Measurements from ENCODE around the gene CAVIN4. TPM values are rescaled to one million over a fixed set of nuclear protein-coding genes. Genes with fewer than 3 reads are reported as not detected.

CAVIN4 gene, protein sequence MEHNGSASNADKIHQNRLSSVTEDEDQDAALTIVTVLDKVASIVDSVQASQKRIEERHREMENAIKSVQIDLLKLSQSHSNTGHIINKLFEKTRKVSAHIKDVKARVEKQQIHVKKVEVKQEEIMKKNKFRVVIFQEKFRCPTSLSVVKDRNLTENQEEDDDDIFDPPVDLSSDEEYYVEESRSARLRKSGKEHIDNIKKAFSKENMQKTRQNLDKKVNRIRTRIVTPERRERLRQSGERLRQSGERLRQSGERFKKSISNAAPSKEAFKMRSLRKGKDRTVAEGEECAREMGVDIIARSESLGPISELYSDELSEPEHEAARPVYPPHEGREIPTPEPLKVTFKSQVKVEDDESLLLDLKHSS
- polyA plus RNA-seq (14.5 and 15.3 TPM in 2 replicates), polyA minus RNA-seq (26.8 and 27.4 TPM in 2 replicates)

DNA sequence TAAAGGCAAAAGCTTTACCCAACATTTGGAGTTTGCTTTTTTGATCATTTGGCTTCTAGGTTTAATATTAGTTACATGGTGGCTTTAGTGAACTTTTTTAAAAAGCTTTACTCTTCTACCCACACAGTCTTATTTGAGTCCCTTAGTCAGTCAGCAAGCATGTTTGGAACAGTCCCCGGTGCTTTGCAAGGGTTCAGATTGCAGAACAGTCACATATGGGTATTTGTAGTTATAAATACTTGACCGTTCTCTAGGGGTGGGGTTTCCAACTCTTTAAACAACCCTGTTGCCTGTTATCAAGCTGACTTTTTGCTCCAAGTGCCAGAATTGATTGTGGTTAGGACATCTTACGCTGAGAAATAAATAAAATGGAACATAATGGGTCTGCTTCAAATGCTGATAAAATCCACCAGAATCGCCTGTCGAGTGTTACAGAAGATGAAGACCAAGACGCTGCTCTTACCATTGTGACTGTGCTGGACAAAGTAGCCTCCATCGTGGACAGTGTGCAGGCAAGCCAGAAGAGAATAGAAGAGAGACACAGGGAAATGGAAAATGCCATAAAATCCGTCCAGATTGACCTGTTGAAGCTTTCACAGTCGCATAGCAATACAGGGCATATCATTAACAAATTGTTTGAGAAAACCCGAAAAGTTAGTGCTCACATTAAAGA lies at the start of gene CAVIN4:
Gene CAVIN4 (plus strand): TSS at position 304 of the 673 bp plus-strand sequence. CDS start 65 bp downstream, at position 369.
- TF ChIP-seq EZH2 (IDR thresholded peaks at IDR 0.05; ENCODE audit: borderline replicate concordance, insufficient read depth, low read length, poor library complexity, severe bottlenecking) (no peak), TAF1 (IDR thresholded peaks at IDR 0.05; ENCODE audit: low read depth) (no peak), POLR2AphosphoS5 (IDR thresholded peaks at IDR 0.05) (no peak), SMC3 (conservative IDR thresholded peaks at IDR 0.05; ENCODE audit: poor library complexity) (no peak), EP300 (conservative IDR thresholded peaks at IDR 0.05; ENCODE audit: poor library complexity, severe bottlenecking) (no peak)
- TF ChIP-seq, protein P1, sequence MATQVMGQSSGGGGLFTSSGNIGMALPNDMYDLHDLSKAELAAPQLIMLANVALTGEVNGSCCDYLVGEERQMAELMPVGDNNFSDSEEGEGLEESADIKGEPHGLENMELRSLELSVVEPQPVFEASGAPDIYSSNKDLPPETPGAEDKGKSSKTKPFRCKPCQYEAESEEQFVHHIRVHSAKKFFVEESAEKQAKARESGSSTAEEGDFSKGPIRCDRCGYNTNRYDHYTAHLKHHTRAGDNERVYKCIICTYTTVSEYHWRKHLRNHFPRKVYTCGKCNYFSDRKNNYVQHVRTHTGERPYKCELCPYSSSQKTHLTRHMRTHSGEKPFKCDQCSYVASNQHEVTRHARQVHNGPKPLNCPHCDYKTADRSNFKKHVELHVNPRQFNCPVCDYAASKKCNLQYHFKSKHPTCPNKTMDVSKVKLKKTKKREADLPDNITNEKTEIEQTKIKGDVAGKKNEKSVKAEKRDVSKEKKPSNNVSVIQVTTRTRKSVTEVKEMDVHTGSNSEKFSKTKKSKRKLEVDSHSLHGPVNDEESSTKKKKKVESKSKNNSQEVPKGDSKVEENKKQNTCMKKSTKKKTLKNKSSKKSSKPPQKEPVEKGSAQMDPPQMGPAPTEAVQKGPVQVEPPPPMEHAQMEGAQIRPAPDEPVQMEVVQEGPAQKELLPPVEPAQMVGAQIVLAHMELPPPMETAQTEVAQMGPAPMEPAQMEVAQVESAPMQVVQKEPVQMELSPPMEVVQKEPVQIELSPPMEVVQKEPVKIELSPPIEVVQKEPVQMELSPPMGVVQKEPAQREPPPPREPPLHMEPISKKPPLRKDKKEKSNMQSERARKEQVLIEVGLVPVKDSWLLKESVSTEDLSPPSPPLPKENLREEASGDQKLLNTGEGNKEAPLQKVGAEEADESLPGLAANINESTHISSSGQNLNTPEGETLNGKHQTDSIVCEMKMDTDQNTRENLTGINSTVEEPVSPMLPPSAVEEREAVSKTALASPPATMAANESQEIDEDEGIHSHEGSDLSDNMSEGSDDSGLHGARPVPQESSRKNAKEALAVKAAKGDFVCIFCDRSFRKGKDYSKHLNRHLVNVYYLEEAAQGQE (IDR thresholded peaks at IDR 0.05; ENCODE audit: borderline replicate concordance) = no peak
- TF ChIP-seq, protein P2, sequence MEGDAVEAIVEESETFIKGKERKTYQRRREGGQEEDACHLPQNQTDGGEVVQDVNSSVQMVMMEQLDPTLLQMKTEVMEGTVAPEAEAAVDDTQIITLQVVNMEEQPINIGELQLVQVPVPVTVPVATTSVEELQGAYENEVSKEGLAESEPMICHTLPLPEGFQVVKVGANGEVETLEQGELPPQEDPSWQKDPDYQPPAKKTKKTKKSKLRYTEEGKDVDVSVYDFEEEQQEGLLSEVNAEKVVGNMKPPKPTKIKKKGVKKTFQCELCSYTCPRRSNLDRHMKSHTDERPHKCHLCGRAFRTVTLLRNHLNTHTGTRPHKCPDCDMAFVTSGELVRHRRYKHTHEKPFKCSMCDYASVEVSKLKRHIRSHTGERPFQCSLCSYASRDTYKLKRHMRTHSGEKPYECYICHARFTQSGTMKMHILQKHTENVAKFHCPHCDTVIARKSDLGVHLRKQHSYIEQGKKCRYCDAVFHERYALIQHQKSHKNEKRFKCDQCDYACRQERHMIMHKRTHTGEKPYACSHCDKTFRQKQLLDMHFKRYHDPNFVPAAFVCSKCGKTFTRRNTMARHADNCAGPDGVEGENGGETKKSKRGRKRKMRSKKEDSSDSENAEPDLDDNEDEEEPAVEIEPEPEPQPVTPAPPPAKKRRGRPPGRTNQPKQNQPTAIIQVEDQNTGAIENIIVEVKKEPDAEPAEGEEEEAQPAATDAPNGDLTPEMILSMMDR (IDR thresholded peaks at IDR 0.05; ENCODE audit: poor library complexity, severe bottlenecking) = no peak
- H3K9me2 ChIP-seq (ENCODE audit: insufficient read depth, low read length) = no peaks in the 10 kb centered on the region
- no peak within 1 kb of the TSS for H2AFZ ChIP-seq (ENCODE audit: low read depth, low read length)
- no peaks in the 10 kb centered on the region for H3K27me3 ChIP-seq (ENCODE audit: insufficient read depth, low read depth, low read length)
- H3K79me2 ChIP-seq (replicated peaks; ENCODE audit: insufficient read depth, low read length) = no peaks in the 10 kb centered on the region
- peaks cover 8% of the 10 kb centered on the region for H3K36me3 ChIP-seq (ENCODE audit: insufficient read depth, low read length)
- H3K9me3 ChIP-seq (ENCODE audit: low read length) = no peaks in the 10 kb centered on the region
- no peak within 1 kb of the TSS for H3K27ac ChIP-seq (ENCODE audit: low read length)
- no peaks in the 10 kb centered on the region for H4K20me1 ChIP-seq (ENCODE audit: insufficient read depth)
- H3F3A ChIP-seq (ENCODE audit: insufficient read depth, low read length, poor library complexity, severe bottlenecking) = peaks cover 3% of the 10 kb centered on the region
- H3K4me2 ChIP-seq (ENCODE audit: low read length) = no peak within 1 kb of the TSS
- H3K4me3 ChIP-seq (ENCODE audit: low read length) = no peak within 1 kb of the TSS
- no peak within 1 kb of the TSS for H3K9ac ChIP-seq (ENCODE audit: low read length)

DNA sequence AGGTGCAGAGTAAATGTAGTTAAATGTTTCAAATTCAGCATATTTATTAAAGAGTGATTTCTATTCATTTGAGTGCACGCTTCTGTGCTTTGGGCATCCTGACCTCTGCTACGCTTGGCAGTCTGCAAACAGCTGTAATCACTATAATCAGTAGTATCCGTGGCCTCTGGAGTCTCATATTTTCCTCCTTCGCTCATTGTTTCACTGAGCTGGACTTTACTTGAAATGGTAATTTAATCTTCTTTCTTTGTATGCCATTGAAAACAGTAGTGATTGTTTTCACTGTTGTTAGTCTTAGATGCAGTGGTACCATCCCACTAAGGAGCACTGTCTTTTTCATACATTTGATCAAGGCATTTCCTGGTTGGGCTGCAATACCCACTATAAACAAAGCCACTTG lies 43.5 kb upstream of the CAVIN4 start:
- H3K79me2 ChIP-seq (replicated peaks; ENCODE audit: insufficient read depth, low read length) = peaks cover 4% of the 10 kb centered on the region
- no peak overlapping the region for H3K27ac ChIP-seq (ENCODE audit: low read length)
- no peaks in the 10 kb centered on the region for H3F3A ChIP-seq (ENCODE audit: insufficient read depth, low read length, poor library complexity, severe bottlenecking)
- no peaks in the 10 kb centered on the region for H3K9me2 ChIP-seq (ENCODE audit: insufficient read depth, low read length)
- H3K36me3 ChIP-seq (ENCODE audit: insufficient read depth, low read length) = no peaks in the 10 kb centered on the region
- H3K9me3 ChIP-seq (ENCODE audit: low read length) = no peaks in the 10 kb centered on the region
- no peak overlapping the region for H3K4me3 ChIP-seq (ENCODE audit: low read length)
- peaks cover 3% of the 10 kb centered on the region for H4K20me1 ChIP-seq (ENCODE audit: insufficient read depth)
- H3K4me2 ChIP-seq (ENCODE audit: low read length) = no peak overlapping the region
- no peaks in the 10 kb centered on the region for H3K27me3 ChIP-seq (ENCODE audit: insufficient read depth, low read depth, low read length)
- no peak for TF ChIP-seq EP300 (conservative IDR thresholded peaks at IDR 0.05; ENCODE audit: poor library complexity, severe bottlenecking)
- no peak overlapping the region for H2AFZ ChIP-seq (ENCODE audit: low read depth, low read length)
- no peak overlapping the region for H3K9ac ChIP-seq (ENCODE audit: low read length)

Data from neural cell (in vitro differentiated cells).